Stomach (tissue), 9 donors: ENCODE measurements around the gene FFAR3. TPM values are rescaled to one million over a fixed set of nuclear protein-coding genes. Genes with fewer than 3 reads are reported as not detected.

Experiments
- DNase-seq, 2 donors: peaks; one replicate each; pipeline versions ENCODE4 v3.0.0 to v3.0.0-alpha.2; 2013 to 2019
- H3K27ac ChIP-seq, 5 donors: fragments of 200-600 bp in 4 of 5; sonication (generic) in 4 of 5; one replicate each; pipeline ENCODE4 v1.5.1; 2013 to 2019; ENCODE audit warnings: mild to moderate bottlenecking in 1 of 5, moderate library complexity in 1 of 5
- H3K27me3 ChIP-seq, 3 donors: fragments of 200-600 bp; sonication (generic); one replicate each; pipeline ENCODE4 v1.5.1; 2017 to 2019; ENCODE audit warnings: mixed run types in 1 of 3
- H3K36me3 ChIP-seq, 4 donors: fragments of 200-600 bp; sonication (generic); 1 replicate in 3 of 4; 2 replicates in 1 of 4; pipeline ENCODE4 v1.5.1; 2016 to 2019
- H3K4me1 ChIP-seq, 4 donors: fragments of 200-600 bp; sonication (generic); one replicate each; pipeline ENCODE4 v1.5.1; 2016 to 2019
- H3K4me3 ChIP-seq, 4 donors: fragments of 200-600 bp; sonication (generic) in 3 of 4; one replicate each; pipeline ENCODE4 v1.5.1; 2016 to 2019; ENCODE audit warnings: mild to moderate bottlenecking in 1 of 4
- H3K9me3 ChIP-seq, 4 donors: fragments of 200-600 bp; sonication (generic); one replicate each; pipeline ENCODE4 v1.5.1; 2016 to 2019
- CTCF ChIP-seq, 7 experiments: fragments of 450-650 bp in 4 of 7; fragments of 200-600 bp in 3 of 7; sonication (generic) in 3 of 7; IDR thresholded peaks; one replicate each; pipeline ENCODE4 v1.5.1; 2016 to 2019; ENCODE audit warnings: antibody characterized with exemption in 7 of 7, control low read depth in 2 of 7, mild to moderate bottlenecking in 1 of 7
- EP300 ChIP-seq: sonication (generic); formaldehyde crosslinking; IDR thresholded peaks from one replicate; pipeline ENCODE4 v1.6.1; 2017; ENCODE audit warnings: antibody characterized with exemption
- POLR2A ChIP-seq, 4 donors: fragments of 450-650 bp; IDR thresholded peaks; one replicate each; pipeline ENCODE4 v1.6.1; 2016; ENCODE audit warnings: antibody characterized with exemption in 4 of 4, control low read depth in 2 of 4, mild to moderate bottlenecking in 1 of 4, moderate library complexity in 1 of 4
- POLR2AphosphoS5 ChIP-seq, 3 donors: sonication (generic); formaldehyde crosslinking; IDR thresholded peaks; one replicate each; pipeline ENCODE4 v1.6.1; 2016; ENCODE audit warnings: antibody characterized with exemption in 3 of 3
- WGBS, 5 donors: extraction: QIAGEN DNeasy Blood & Tissue Kit in 3 of 5; methylation state at CpG; one replicate each; pipeline versions ENCODE4 v1.1.5 to v1.1.7; 2013 to 2018; 5-methylcytosine and 5-hydroxymethylcytosine counted together
- intact Hi-C: fragments of 100-400 bp; cut with DNase I; formaldehyde crosslinking; loops from one replicate; pipeline ENCODE4 v1.15.1; 2023; ENCODE audit warnings: low total_unique reads
- polyA plus RNA-seq, 3 donors: library from polyadenylated mRNA; stranded (reverse); fragments of 200-250 nt; gene quantifications; one replicate each; pipeline ENCODE4 v1.2.3, GENCODE V29; 2013
- total RNA-seq, 5 donors: library from RNA; depleted of rRNA; stranded (reverse); fragments of >200 nt; gene quantifications; one replicate each; pipeline versions ENCODE4 v1.1.0 to v1.2.3, GENCODE V29; 2014 to 2016
- donor health status: healthy with polysubstance abuse.
- donor health status: Bipolar disorder and iron deficiency.
- donor health status: healthy.

FFAR3 gene
- total and polyA plus RNA-seq, 8 donors: 0.30 to 0.56 TPM; not detected in 6

GRCh38 chr19:35314858-35315470, 43.3 kb upstream of the FFAR3 start:
- Histone ChIP-seq H3K27ac (no peak overlapping the region), H3K27me3 (peaks cover 0 to 28% (median 0%) of the 10 kb centered on the region in 3 donors), H3K36me3 (no peaks in the 10 kb centered on the region), H3K4me3 (no peak overlapping the region), H3K4me1 (peaks cover 0 to 11% (median 0%) of the 10 kb centered on the region in 4 donors), H3K9me3 (no peaks in the 10 kb centered on the region)
- no peak for TF ChIP-seq POLR2AphosphoS5 (IDR thresholded peaks at IDR 0.05)
- no peak for TF ChIP-seq EP300
- TF ChIP-seq CTCF (IDR thresholded peaks at IDR 0.05): no peak
- TF ChIP-seq POLR2A (IDR thresholded peaks at IDR 0.05): no peak
- DNase-seq: no peak
- intact Hi-C loops: no loop called here
- 67 to 82% (median 81%) methylated on average over 10 of the region's 10 CpGs for WGBS, 5 donors

- H3K4me3 ChIP-seq: no peak overlapping the region
- H3K27me3 ChIP-seq: peaks cover 0 to 21% (median 0%) of the 10 kb centered on the region in 3 donors
- DNase-seq: no peak
- H3K9me3 ChIP-seq: no peaks in the 10 kb centered on the region
- H3K27ac ChIP-seq: no peak overlapping the region
- H3K4me1 ChIP-seq: peaks cover 0 to 19% (median 0%) of the 10 kb centered on the region in 4 donors
- intact Hi-C loops: no loop called here
- 70 to 81% (median 79%) methylated on average over 9 of the region's 9 CpGs for WGBS, 5 donors
- TF ChIP-seq POLR2AphosphoS5 (IDR thresholded peaks at IDR 0.05): no peak
- no peak for TF ChIP-seq POLR2A (IDR thresholded peaks at IDR 0.05)
- TF ChIP-seq CTCF (IDR thresholded peaks at IDR 0.05): no peak
- TF ChIP-seq EP300: no peak
- no peaks in the 10 kb centered on the region for H3K36me3 ChIP-seq
These were observed 42.4 kb upstream of the FFAR3 start for GRCh38 chr19:35315883-35316282.

- H3K27me3 ChIP-seq: peaks cover 0 to 17% (median 0%) of the 10 kb centered on the region in 3 donors
- no peak overlapping the region for H3K4me3 ChIP-seq
- intact Hi-C loops: no loop called here
- no peak for DNase-seq
- H3K4me1 ChIP-seq: peaks cover 0 to 19% (median 0%) of the 10 kb centered on the region in 4 donors
- H3K36me3 ChIP-seq: no peaks in the 10 kb centered on the region
- H3K27ac ChIP-seq: no peak overlapping the region
- peaks cover 0 to under 1% (median 0%) of the 10 kb centered on the region in 4 donors for H3K9me3 ChIP-seq
- TF ChIP-seq CTCF (IDR thresholded peaks at IDR 0.05) (no peak), EP300 (no peak), POLR2AphosphoS5 (IDR thresholded peaks at IDR 0.05) (no peak), POLR2A (IDR thresholded peaks at IDR 0.05) (no peak)
- 74 to 86% (median 77%) methylated on average over 8 to 9 of the region's 9 CpGs for WGBS, 5 donors
These were observed 41.7 kb upstream of the FFAR3 start for GRCh38 chr19:35316560-35316959.

GRCh38 chr19:35317464-35318043, 40.7 kb upstream of the FFAR3 start:
- Histone ChIP-seq H3K27ac (peak overlapping the region in 1 of 5 donors; percentile 39), H3K36me3 (no peaks in the 10 kb centered on the region), H3K27me3 (peaks cover 0 to 14% (median 0%) of the 10 kb centered on the region in 3 donors), H3K4me3 (no peak overlapping the region), H3K9me3 (peaks cover 0 to 9% (median 8%) of the 10 kb centered on the region in 4 donors), H3K4me1 (peaks cover 0 to 19% (median 0%) of the 10 kb centered on the region in 4 donors)
- WGBS, 5 donors: 73 to 84% (median 81%) methylated on average over 7 of the region's 7 CpGs
- DNase-seq: no peak
- intact Hi-C loops: no loop called here
- TF ChIP-seq POLR2AphosphoS5 (IDR thresholded peaks at IDR 0.05): no peak
- no peak for TF ChIP-seq CTCF (IDR thresholded peaks at IDR 0.05)
- TF ChIP-seq EP300: no peak
- TF ChIP-seq POLR2A (IDR thresholded peaks at IDR 0.05): no peak
